GM12865 (cell line): Measurements from ENCODE around the gene GPR84.
A peak's percentile ranks its signal among the peaks of the same experiment; 100 is the strongest.
"Not testable (repeated sequence)": the region's sequence is repeated elsewhere in the genome, so short reads cannot be mapped to it uniquely, and the experiment has no call there.

Source experiments
- DNase-seq: peaks from one replicate; pipeline ENCODE4 v3.0.0; 2010; ENCODE audit warnings: low read depth
- H3K4me3 ChIP-seq: 2 replicates; pipeline ENCODE4 v1.5.1; 2011; ENCODE audit warnings: mild to moderate bottlenecking, low read depth, low read length, control low read depth
- CTCF ChIP-seq: IDR thresholded peaks from 2 replicates; pipeline ENCODE4 v1.5.1; 2011; ENCODE audit warnings: low read length, control low read depth, low read depth, inconsistent platforms; ENCODE audit not compliant: insufficient read depth; ENCODE audit errors: missing control alignments

Gene GPR84

GRCh38 chr12:54333420-54334034 is 30.8 kb downstream of the GPR84 start:
- no peak for TF ChIP-seq CTCF
- no peak for DNase-seq
- H3K4me3 ChIP-seq, result no peak overlapping the region

- DNase-seq, result no peak
- TF ChIP-seq CTCF, result no peak
- no peak overlapping the region for H3K4me3 ChIP-seq
Measured at GRCh38 chr12:54331461-54331860, 32.8 kb downstream of the GPR84 start.

- H3K4me3 ChIP-seq, result no peak overlapping the region
- TF ChIP-seq CTCF, result no peak
- no peak for DNase-seq
Measured at GRCh38 chr12:54330442-54330841, 33.8 kb downstream of the GPR84 start.

GRCh38 chr12:54329759-54330158 is 34.5 kb downstream of the GPR84 start:
- no peak for TF ChIP-seq CTCF
- no peak overlapping the region for H3K4me3 ChIP-seq
- no peak for DNase-seq

GRCh38 chr12:54328595-54329337 is 35.5 kb downstream of the GPR84 start:
- TF ChIP-seq CTCF, result no peak
- H3K4me3 ChIP-seq, result no peak overlapping the region
- DNase-seq, result no peak

GRCh38 chr12:54325442-54326109 is 38.7 kb downstream of the GPR84 start:
- peak overlapping the region; percentile 81 for H3K4me3 ChIP-seq
- not testable (repeated sequence) for DNase-seq

- TF ChIP-seq CTCF, result peak; percentile 74
- peak within 1 kb of the TSS; percentile 81 for H3K4me3 ChIP-seq
- peak; percentile 98 for DNase-seq
Measured at GRCh38 chr12:54324617-54325441, 39.5 kb downstream of the GPR84 start, which contains the start of gene COPZ1. TSS of gene COPZ1 (plus strand) at chr12:54325131. CDS start at chr12:54325164, 33 bp downstream.
